K562 (cell line): ENCODE measurements around the gene PRKRIP1. TPM values are rescaled to one million over a fixed set of nuclear protein-coding genes. Genes with fewer than 3 reads are reported as not detected.

ENCODE experiments used
- ATAC-seq: fragments of 200-7000 bp; cut with Tn5 transposase; 3 replicates; pipeline ENCODE4 v1.9.1; 2020; ENCODE audit warnings: moderate library complexity
- BruUV-seq: library from RNA; stranded (reverse); fragments of 400-500 nt; replicated peaks from 2 replicates; lab custom pipeline; 2021; lab: Mats Ljungman, UMichigan
- CTCF ChIA-PET: fragments of 300-600 bp; formaldehyde crosslinking; extraction: SDS; loops from one replicate; lab custom pipeline; 2021; ENCODE audit warnings: low intra/inter-chr PET ratio; lab: Yijun Ruan, JAX
- POLR2A ChIA-PET: fragments of 300-600, 350-650 bp; sonication (Branson Sonifier 250); formaldehyde crosslinking; extraction: SDS; loops from one replicate; lab custom pipeline; 2021; ENCODE audit warnings: antibody characterized with exemption, inconsistent platforms; lab: Yijun Ruan, JAX
- DNase-seq, 4 experiments: peaks; one replicate each; pipeline versions ENCODE4 v3.0.0 to v3.0.0-alpha.2; 2011 to 2018; ENCODE audit warnings: low spot score in 3 of 4, mixed read lengths in 3 of 4; ENCODE audit errors: extremely low read depth in 1 of 4
- FAIRE-seq: peaks from 2 replicates; lab custom pipeline; 2011; peaks lifted over from hg19 to GRCh38; lab: Jason Lieb, UNC
- H2AFZ ChIP-seq: 2 replicates; pipeline ENCODE4 v1.6.0; 2011; ENCODE audit warnings: low read depth, low read length, control low read depth, inconsistent platforms
- H3K27ac ChIP-seq: fragments of 200-600 bp; 3 replicates; pipeline ENCODE4 v1.8.0; 2011; ENCODE audit warnings: low read depth, mild to moderate bottlenecking, control low read depth, inconsistent platforms, low read length, moderate library complexity, mixed read lengths; ENCODE audit errors: extremely low read depth
- H3K27me3 ChIP-seq, 2 experiments: fragments of 300-600 bp in 1 of 2; 2 replicates in 1 of 2; 3 replicates in 1 of 2; pipeline versions ENCODE4 v1.6.0 to v1.8.0; 2011; ENCODE audit warnings: inconsistent platforms in 2 of 2, low read length in 2 of 2, mild to moderate bottlenecking in 1 of 2, mixed read lengths in 1 of 2, moderate library complexity in 1 of 2; ENCODE audit not compliant: control insufficient read depth in 2 of 2, insufficient read depth in 2 of 2
- H3K36me3 ChIP-seq: fragments of 300-600 bp; 3 replicates; pipeline ENCODE4 v1.8.0; 2011; ENCODE audit warnings: mild to moderate bottlenecking, low read length, inconsistent platforms; ENCODE audit not compliant: control insufficient read depth, insufficient read depth
- H3K4me1 ChIP-seq, 2 experiments: fragments of 200-600 bp in 1 of 2; replicated peaks in 1 of 2; 2 replicates in 1 of 2; 3 replicates in 1 of 2; pipeline versions ENCODE4 v1.5.1 to v1.8.0; 2011; ENCODE audit warnings: inconsistent platforms in 2 of 2, low read length in 2 of 2, mild to moderate bottlenecking in 1 of 2, mixed read lengths in 1 of 2, moderate library complexity in 1 of 2; ENCODE audit not compliant: control insufficient read depth in 2 of 2, insufficient read depth in 2 of 2
- H3K4me2 ChIP-seq: 2 replicates; pipeline ENCODE4 v1.6.1; 2011; ENCODE audit warnings: low read length, control low read depth, inconsistent platforms, mixed read lengths; ENCODE audit not compliant: insufficient read depth
- H3K4me3 ChIP-seq: fragments of 200-600 bp; sonication (generic), shearing (Covaris generic); 2 replicates; pipeline ENCODE4 v1.5.1; 2016; ENCODE audit warnings: control low read depth, inconsistent platforms
- H3K79me2 ChIP-seq: fragments of 200-600 bp; 3 replicates; pipeline ENCODE4 v1.8.0; 2011; ENCODE audit warnings: low read length, inconsistent platforms; ENCODE audit not compliant: control insufficient read depth, insufficient read depth
- H3K9ac ChIP-seq, 2 experiments: 2 replicates each; pipeline versions ENCODE4 v1.6.0 to v1.6.1; 2011; ENCODE audit warnings: low read depth in 2 of 2, low read length in 2 of 2, control low read depth in 1 of 2, inconsistent platforms in 1 of 2, mild to moderate bottlenecking in 1 of 2, mixed read lengths in 1 of 2; ENCODE audit not compliant: insufficient read depth in 1 of 2
- H3K9me1 ChIP-seq: one replicate; pipeline ENCODE4 v1.6.0; 2011; ENCODE audit warnings: inconsistent platforms, mild to moderate bottlenecking, low read length, moderate library complexity; ENCODE audit not compliant: control insufficient read depth, insufficient read depth
- H3K9me3 ChIP-seq: replicated peaks from 2 replicates; pipeline ENCODE4 v1.5.1; 2011; ENCODE audit warnings: low read depth, low read length, inconsistent platforms; ENCODE audit not compliant: control insufficient read depth, insufficient read depth
- H4K20me1 ChIP-seq: replicated peaks from 2 replicates; pipeline ENCODE4 v1.6.1; 2011; ENCODE audit warnings: low read length, inconsistent platforms, mixed read lengths; ENCODE audit not compliant: control insufficient read depth, insufficient read depth
- E2F3 ChIP-seq: fragments of 250-450 bp; sonication (Bioruptor Pico); IDR thresholded peaks from 2 replicates; pipeline ENCODE4 v1.4.0; 2020; ENCODE audit warnings: mild to moderate bottlenecking
- POLR2G ChIP-seq: fragments of 200-400 bp; formaldehyde crosslinking; IDR thresholded peaks from 2 replicates; pipeline ENCODE4 v1.6.1; 2017; ENCODE audit warnings: low read depth, mild to moderate bottlenecking, antibody characterized with exemption, low read length, moderate library complexity
- PTRF ChIP-seq: fragments of 450-650 bp; IDR thresholded peaks from 2 replicates; pipeline ENCODE4 v1.6.1; 2016; ENCODE audit warnings: mild to moderate bottlenecking, missing genetic modification characterization, missing compliant biosample characterization
- WGBS: fragments of 100-300 bp; shearing (Covaris generic); methylation state at CpG from one replicate; pipeline ENCODE4 v1.1.6; 2016; ENCODE audit warnings: low coverage, mixed read lengths; ENCODE audit not compliant: insufficient coverage; ENCODE audit errors: missing lambda C conversion rate; 5-methylcytosine and 5-hydroxymethylcytosine counted together
- in situ Hi-C: fragments of 300-500 bp; cut with MboI; formaldehyde crosslinking; loops from 4 replicates; pipeline ENCODE4 v1.15.0; 2018; ENCODE audit warnings: inconsistent platforms, mixed read lengths
- intact Hi-C: fragments of 100-400 bp; cut with micrococcal nuclease; formaldehyde crosslinking; loops from 2 replicates; pipeline ENCODE4 v1.14.2; 2022
- polyA plus RNA-seq, 8 experiments: library from polyadenylated mRNA; depleted of rRNA in 4 of 8; stranded (reverse) in 5 of 8; unstranded in 3 of 8; fragments of >200 nt; fragmentation: Nextera tagmentation in 2 of 8; fragmentation: Illumina TruSeq in 1 of 8; extraction: Ambion mirVana in 2 of 8; extraction: Trizol in 1 of 8; gene quantifications; 2 replicates each; pipeline versions ENCODE4 v1.2.1 to v1.2.3, GENCODE V29; 2011 to 2014; ENCODE audit warnings: inconsistent platforms in 1 of 8, missing spikeins in 1 of 8
- total RNA-seq, 7 experiments: library from RNA; depleted of rRNA in 6 of 7; stranded (reverse); fragments of >200 nt in 6 of 7; fragmentation: Illumina TruSeq in 2 of 7; extraction: Trizol in 2 of 7; gene quantifications; 2 replicates each; pipeline versions ENCODE4 v1.2.1 to v1.2.3, GENCODE V29; 2011 to 2021; ENCODE audit warnings: low replicate concordance in 1 of 7
- TF ChIP-seq, protein P1 (sequence below): sonication (generic); formaldehyde crosslinking; IDR thresholded peaks from 2 replicates; pipeline ENCODE4 v1.8.1; 2023; ENCODE audit warnings: missing genetic modification reagents, mild to moderate bottlenecking, borderline replicate concordance

Gene PRKRIP1
- total and polyA plus RNA-seq, 9 of the 15 experiments (the other 6 are each of a cell fraction or from before 2014, with no cell fraction given), result 14.9 to 52.1 (median 19.8) TPM

DNA sequence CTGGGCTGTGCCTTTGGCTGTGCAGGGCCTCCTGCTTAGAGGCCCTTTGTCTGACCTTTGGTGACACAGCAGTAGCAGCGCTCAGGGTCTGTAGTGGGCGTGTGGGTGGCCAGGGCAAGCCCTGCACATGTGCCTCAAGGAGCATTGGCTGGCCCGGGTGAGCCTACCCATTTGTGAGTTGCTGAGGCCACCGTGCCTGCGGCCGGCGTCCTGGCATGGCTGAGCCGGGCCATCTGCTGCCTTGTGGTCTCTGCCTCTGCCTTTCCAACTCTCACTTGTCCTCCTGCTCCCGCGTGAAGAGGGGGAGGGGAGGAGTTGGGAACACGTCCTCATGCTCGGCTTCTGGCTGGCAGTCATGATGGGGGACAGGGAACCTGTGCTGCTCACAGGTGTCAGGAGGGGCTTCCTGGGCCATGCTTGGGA, 28.0 kb downstream of the PRKRIP1 start:
- H2AFZ ChIP-seq, result no peak overlapping the region
- H3K79me2 ChIP-seq, result peaks cover 4% of the 10 kb centered on the region; the same call in 1 of the 3 replicates
- H4K20me1 ChIP-seq, result no peaks in the 10 kb centered on the region
- ChIA-PET POLR2A (no interaction called here), CTCF (no interaction called here)
- in situ Hi-C loops, result no loop called here
- peak overlapping the region in 1 of 2 experiments; percentile 66; a peak in 1 of 4 replicates for H3K9ac ChIP-seq
- H3K36me3 ChIP-seq, result peaks cover 73% of the 10 kb centered on the region
- ATAC-seq (no peak), FAIRE-seq (no peak), DNase-seq (peak in 1 of 4 experiments; percentile 13)
- peaks cover 26 to 43% of the 10 kb centered on the region in 2 experiments for H3K4me1 ChIP-seq
- H3K4me2 ChIP-seq, result no peak overlapping the region
- WGBS, result 86% methylated on average over 11 of the region's 12 CpGs
- H3K9me3 ChIP-seq, result no peaks in the 10 kb centered on the region
- H3K4me3 ChIP-seq, result no peak overlapping the region
- intact Hi-C loops, result no loop called here
- H3K9me1 ChIP-seq, result peaks cover 3% of the 10 kb centered on the region
- no peak overlapping the region for H3K27ac ChIP-seq
- H3K27me3 ChIP-seq, result no peaks in the 10 kb centered on the region
- BruUV-seq, result no TSS peak
- TF ChIP-seq PTRF, result no peak
- TF ChIP-seq POLR2G, result peak; percentile 53

DNA sequence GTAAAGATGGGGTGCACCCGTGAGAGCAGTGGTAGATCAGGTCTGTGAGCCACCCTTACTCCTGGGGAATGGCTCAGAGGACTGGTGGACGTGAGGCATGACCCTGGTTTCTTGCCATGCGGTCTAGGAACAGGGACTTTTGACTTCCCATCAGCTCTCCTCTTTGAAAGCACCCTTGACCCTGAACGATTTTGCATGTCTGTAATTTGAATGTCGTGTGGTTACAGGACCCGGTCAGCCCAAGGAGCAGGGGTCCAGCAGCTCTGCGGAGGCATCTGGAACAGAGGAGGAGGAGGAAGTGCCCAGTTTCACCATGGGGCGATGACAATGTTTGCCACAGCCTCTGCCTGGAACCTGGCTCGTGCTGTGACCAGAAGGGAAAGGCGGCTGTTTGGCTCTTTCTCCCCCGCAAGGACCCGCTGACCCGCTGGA, 28.6 kb downstream of the PRKRIP1 start:
- H3K27ac ChIP-seq, result no peak overlapping the region
- no peaks in the 10 kb centered on the region for H3K27me3 ChIP-seq
- BruUV-seq, result no TSS peak
- peaks cover 3% of the 10 kb centered on the region for H3K9me1 ChIP-seq
- no peaks in the 10 kb centered on the region for H3K9me3 ChIP-seq
- no peaks in the 10 kb centered on the region for H3K79me2 ChIP-seq
- CTCF ChIA-PET, result no interaction called here
- intact Hi-C loops, result no loop called here
- H2AFZ ChIP-seq, result no peak overlapping the region
- no peak for FAIRE-seq
- no peak overlapping the region for H3K9ac ChIP-seq
- in situ Hi-C loops, result no loop called here
- H3K36me3 ChIP-seq, result peaks cover 68% of the 10 kb centered on the region
- peaks cover 20 to 47% of the 10 kb centered on the region in 2 experiments for H3K4me1 ChIP-seq
- 81% methylated on average over 12 of the region's 13 CpGs for WGBS
- H3K4me3 ChIP-seq, result no peak overlapping the region
- DNase-seq, result no peak
- TF ChIP-seq E2F3 (CRISPR knock-in tag), result no peak
- TF ChIP-seq, protein P1, sequence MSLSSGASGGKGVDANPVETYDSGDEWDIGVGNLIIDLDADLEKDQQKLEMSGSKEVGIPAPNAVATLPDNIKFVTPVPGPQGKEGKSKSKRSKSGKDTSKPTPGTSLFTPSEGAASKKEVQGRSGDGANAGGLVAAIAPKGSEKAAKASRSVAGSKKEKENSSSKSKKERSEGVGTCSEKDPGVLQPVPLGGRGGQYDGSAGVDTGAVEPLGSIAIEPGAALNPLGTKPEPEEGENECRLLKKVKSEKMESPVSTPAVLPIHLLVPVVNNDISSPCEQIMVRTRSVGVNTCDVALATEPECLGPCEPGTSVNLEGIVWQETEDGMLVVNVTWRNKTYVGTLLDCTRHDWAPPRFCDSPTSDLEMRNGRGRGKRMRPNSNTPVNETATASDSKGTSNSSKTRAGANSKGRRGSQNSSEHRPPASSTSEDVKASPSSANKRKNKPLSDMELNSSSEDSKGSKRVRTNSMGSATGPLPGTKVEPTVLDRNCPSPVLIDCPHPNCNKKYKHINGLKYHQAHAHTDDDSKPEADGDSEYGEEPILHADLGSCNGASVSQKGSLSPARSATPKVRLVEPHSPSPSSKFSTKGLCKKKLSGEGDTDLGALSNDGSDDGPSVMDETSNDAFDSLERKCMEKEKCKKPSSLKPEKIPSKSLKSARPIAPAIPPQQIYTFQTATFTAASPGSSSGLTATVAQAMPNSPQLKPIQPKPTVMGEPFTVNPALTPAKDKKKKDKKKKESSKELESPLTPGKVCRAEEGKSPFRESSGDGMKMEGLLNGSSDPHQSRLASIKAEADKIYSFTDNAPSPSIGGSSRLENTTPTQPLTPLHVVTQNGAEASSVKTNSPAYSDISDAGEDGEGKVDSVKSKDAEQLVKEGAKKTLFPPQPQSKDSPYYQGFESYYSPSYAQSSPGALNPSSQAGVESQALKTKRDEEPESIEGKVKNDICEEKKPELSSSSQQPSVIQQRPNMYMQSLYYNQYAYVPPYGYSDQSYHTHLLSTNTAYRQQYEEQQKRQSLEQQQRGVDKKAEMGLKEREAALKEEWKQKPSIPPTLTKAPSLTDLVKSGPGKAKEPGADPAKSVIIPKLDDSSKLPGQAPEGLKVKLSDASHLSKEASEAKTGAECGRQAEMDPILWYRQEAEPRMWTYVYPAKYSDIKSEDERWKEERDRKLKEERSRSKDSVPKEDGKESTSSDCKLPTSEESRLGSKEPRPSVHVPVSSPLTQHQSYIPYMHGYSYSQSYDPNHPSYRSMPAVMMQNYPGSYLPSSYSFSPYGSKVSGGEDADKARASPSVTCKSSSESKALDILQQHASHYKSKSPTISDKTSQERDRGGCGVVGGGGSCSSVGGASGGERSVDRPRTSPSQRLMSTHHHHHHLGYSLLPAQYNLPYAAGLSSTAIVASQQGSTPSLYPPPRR (CRISPR knock-in tag), result no peak
- H4K20me1 ChIP-seq, result no peaks in the 10 kb centered on the region
- no peak for ATAC-seq
- POLR2A ChIA-PET, result no interaction called here
- no peak overlapping the region for H3K4me2 ChIP-seq
